Neutrophil (primary cell): ENCODE data around the gene BRCA2.

Experiments used
- H3K27ac ChIP-seq: fragments of 200-600 bp; sonication (generic); 2 replicates; pipeline ENCODE4 v1.5.1; 2016; ENCODE audit warnings: mild to moderate bottlenecking, moderate library complexity
- H3K27me3 ChIP-seq: fragments of 200-600 bp; sonication (generic); 2 replicates; pipeline ENCODE4 v1.6.0; 2016; ENCODE audit warnings: mild to moderate bottlenecking
- H3K36me3 ChIP-seq: fragments of 200-600 bp; sonication (generic); 2 replicates; pipeline ENCODE4 v1.5.1; 2017
- H3K4me1 ChIP-seq, 2 experiments: fragments of 200-600 bp in 1 of 2; sonication (generic) in 1 of 2; 1 replicate in 1 of 2; 2 replicates in 1 of 2; pipeline versions ENCODE4 v1.5.1 to v1.6.1; 2013 to 2016; ENCODE audit warnings: low read depth in 1 of 2, low read length in 1 of 2, mild to moderate bottlenecking in 1 of 2, moderate library complexity in 1 of 2; ENCODE audit not compliant: control insufficient read depth in 1 of 2, insufficient read depth in 1 of 2
- H3K4me3 ChIP-seq, 2 experiments: fragments of 200-600 bp in 1 of 2; sonication (generic) in 1 of 2; 1 replicate in 1 of 2; 2 replicates in 1 of 2; pipeline ENCODE4 v1.5.1; 2013 to 2016; ENCODE audit warnings: low read depth in 1 of 2, low read length in 1 of 2, mild to moderate bottlenecking in 1 of 2, moderate library complexity in 1 of 2
- H3K9me3 ChIP-seq: fragments of 200-600 bp; sonication (generic); 2 replicates; pipeline ENCODE4 v1.5.1; 2016
- CTCF ChIP-seq: fragments of 200-600 bp; sonication (generic); IDR thresholded peaks from 2 replicates; pipeline ENCODE4 v1.5.1; 2016; ENCODE audit warnings: antibody characterized with exemption

BRCA2 gene

GRCh38 chr13:32317716-32318465 is 2.6 kb downstream of the BRCA2 start:
- no peaks in the 10 kb centered on the region for H3K27me3 ChIP-seq

GRCh38 chr13:32320528-32320927 is 5.2 kb downstream of the BRCA2 start:
- no peak overlapping the region for H3K27ac ChIP-seq
- H3K9me3 ChIP-seq, result no peaks in the 10 kb centered on the region
- H3K36me3 ChIP-seq, result peaks cover 13% of the 10 kb centered on the region
- no peak for TF ChIP-seq CTCF
- peaks cover 12 to 14% of the 10 kb centered on the region in 2 experiments for H3K4me1 ChIP-seq
- H3K4me3 ChIP-seq, result no peak overlapping the region
- H3K27me3 ChIP-seq, result no peaks in the 10 kb centered on the region

More at GRCh38 chr13:32317716-32318465, 2.6 kb downstream of the BRCA2 start:
- no peaks in the 10 kb centered on the region for H3K9me3 ChIP-seq
- no peak for TF ChIP-seq CTCF
- no peak overlapping the region for H3K4me3 ChIP-seq
- peak overlapping the region; percentile 28 for H3K27ac ChIP-seq
- peaks cover 24 to 26% of the 10 kb centered on the region in 2 experiments for H3K4me1 ChIP-seq
- peaks cover 9% of the 10 kb centered on the region for H3K36me3 ChIP-seq

GRCh38 chr13:32323912-32324311 is 8.6 kb downstream of the BRCA2 start:
- no peak overlapping the region for H3K27ac ChIP-seq
- TF ChIP-seq CTCF, result no peak
- H3K4me3 ChIP-seq, result no peak overlapping the region
- no peaks in the 10 kb centered on the region for H3K27me3 ChIP-seq
- peaks cover 20% of the 10 kb centered on the region for H3K36me3 ChIP-seq
- H3K9me3 ChIP-seq, result no peaks in the 10 kb centered on the region
- no peaks in the 10 kb centered on the region for H3K4me1 ChIP-seq

GRCh38 chr13:32330441-32330840 is 15.1 kb downstream of the BRCA2 start:
- Histone ChIP-seq H3K4me1 (peaks cover 10 to 18% of the 10 kb centered on the region in 2 experiments), H3K36me3 (peaks cover 7% of the 10 kb centered on the region), H3K27me3 (no peaks in the 10 kb centered on the region), H3K9me3 (no peaks in the 10 kb centered on the region), H3K27ac (no peak overlapping the region), H3K4me3 (no peak overlapping the region)
- TF ChIP-seq CTCF, result no peak

GRCh38 chr13:32334671-32335070 is 19.4 kb downstream of the BRCA2 start:
- no peaks in the 10 kb centered on the region for H3K36me3 ChIP-seq
- H3K27ac ChIP-seq, result peak overlapping the region; percentile 56
- no peak for TF ChIP-seq CTCF
- H3K4me1 ChIP-seq, result peaks cover 17 to 22% of the 10 kb centered on the region in 2 experiments
- no peak overlapping the region for H3K4me3 ChIP-seq
- H3K9me3 ChIP-seq, result no peaks in the 10 kb centered on the region
- H3K27me3 ChIP-seq, result no peaks in the 10 kb centered on the region
